ENCODE results near the gene RPL37. TPM values are rescaled to one million over a fixed set of nuclear protein-coding genes. Genes with fewer than 3 reads are reported as not detected.

The RPL37 gene
- total RNA-seq, 1 experiment from 2014 or later: 916 TPM

GRCh38 chr5:40882291-40882690 lies 47.3 kb upstream of the RPL37 start:
- in situ Hi-C loops (cut with HindIII; ENCODE audit: low pct_unique_long_range_greater_than_20kb, low sequenced_read_pairs): no loop called here
- DNase-seq (ENCODE audit: low read depth, low spot score): no peak
- H3K27ac ChIP-seq (ENCODE audit: low read length): no peak overlapping the region

GRCh38 chr5:40879163-40879942 lies 44.3 kb upstream of the RPL37 start:
- peaks cover 8% of the 10 kb centered on the region; the same call in 1 of the 2 replicates for H3K9me3 ChIP-seq (ENCODE audit: control insufficient read depth, insufficient read depth, low read depth, low read length)
- H3K27me3 ChIP-seq (ENCODE audit: control insufficient read depth, insufficient read depth, low read length): no peaks in the 10 kb centered on the region
- in situ Hi-C loops (cut with HindIII; ENCODE audit: low pct_unique_long_range_greater_than_20kb, low sequenced_read_pairs): no loop called here
- POLR2A ChIA-PET: no interaction called here
- peak; percentile 74; the same call in 1 of the 2 replicates for ATAC-seq
- no peak overlapping the region for H3K4me3 ChIP-seq (ENCODE audit: low read depth in 2 of 2, low read length in 2 of 2)
- no peaks in the 10 kb centered on the region; the same call in 1 of the 2 replicates for H3K4me1 ChIP-seq (ENCODE audit: control insufficient read depth, insufficient read depth, low read length)
- H3K36me3 ChIP-seq (ENCODE audit: control insufficient read depth, insufficient read depth, low read length): no peaks in the 10 kb centered on the region
- BruUV-seq (replicated peaks): no TSS peak
- H3K27ac ChIP-seq (ENCODE audit: low read length): no peak overlapping the region
- CTCF ChIA-PET: interaction anchor here (0.6 kb wide), 1 partner anchor 272 kb away, joined by 3 read pairs; no protein-coding TSS in a partner anchor
- DNase-seq (ENCODE audit: low read depth, low spot score): peak; percentile 38
- intact Hi-C loops (cut with micrococcal nuclease; ENCODE audit: unreplicated experiment): loop anchor here (5.0 to 10.0 kb wide), 2 partner anchors 122 to 1305 kb away; partner anchors contain the start of gene TTC33
- TF ChIP-seq SIN3A (IDR thresholded peaks at IDR 0.05; ENCODE audit: borderline replicate concordance, insufficient read depth, low read depth, low read length): no peak
- TF ChIP-seq REST (IDR thresholded peaks at IDR 0.05; ENCODE audit: insufficient read depth in 1 of 2, low read depth in 2 of 2, low read length in 1 of 2): no peak
- TF ChIP-seq TCF7L2 (IDR thresholded peaks at IDR 0.05; ENCODE audit: low read depth, low read length): no peak
- TF ChIP-seq POLR2AphosphoS5 (IDR thresholded peaks at IDR 0.05; ENCODE audit: low read depth, low read length): no peak

More at GRCh38 chr5:40882291-40882690, 47.3 kb upstream of the RPL37 start:
- intact Hi-C loops (cut with micrococcal nuclease; ENCODE audit: unreplicated experiment): no loop called here
- TF ChIP-seq REST (IDR thresholded peaks at IDR 0.05; ENCODE audit: insufficient read depth in 1 of 2, low read depth in 2 of 2, low read length in 1 of 2) (no peak), SIN3A (IDR thresholded peaks at IDR 0.05; ENCODE audit: borderline replicate concordance, insufficient read depth, low read depth, low read length) (no peak), CTCF (IDR thresholded peaks at IDR 0.05) (no peak), TCF7L2 (IDR thresholded peaks at IDR 0.05; ENCODE audit: low read depth, low read length) (no peak), POLR2AphosphoS5 (IDR thresholded peaks at IDR 0.05; ENCODE audit: low read depth, low read length) (no peak)
- no peaks in the 10 kb centered on the region; the same call in 1 of the 2 replicates for H3K4me1 ChIP-seq (ENCODE audit: control insufficient read depth, insufficient read depth, low read length)
- H3K27me3 ChIP-seq (ENCODE audit: control insufficient read depth, insufficient read depth, low read length): no peaks in the 10 kb centered on the region
- H3K36me3 ChIP-seq (ENCODE audit: control insufficient read depth, insufficient read depth, low read length): no peaks in the 10 kb centered on the region
- ChIA-PET POLR2A (no interaction called here), CTCF (no interaction called here)
- no TSS peak for BruUV-seq (replicated peaks)
- no peak for ATAC-seq
- peaks cover 2% of the 10 kb centered on the region; the same call in 1 of the 2 replicates for H3K9me3 ChIP-seq (ENCODE audit: control insufficient read depth, insufficient read depth, low read depth, low read length)
- H3K4me3 ChIP-seq (ENCODE audit: low read depth in 2 of 2, low read length in 2 of 2): no peak overlapping the region
